ENCODE measurements around the gene POP4.

DNA sequence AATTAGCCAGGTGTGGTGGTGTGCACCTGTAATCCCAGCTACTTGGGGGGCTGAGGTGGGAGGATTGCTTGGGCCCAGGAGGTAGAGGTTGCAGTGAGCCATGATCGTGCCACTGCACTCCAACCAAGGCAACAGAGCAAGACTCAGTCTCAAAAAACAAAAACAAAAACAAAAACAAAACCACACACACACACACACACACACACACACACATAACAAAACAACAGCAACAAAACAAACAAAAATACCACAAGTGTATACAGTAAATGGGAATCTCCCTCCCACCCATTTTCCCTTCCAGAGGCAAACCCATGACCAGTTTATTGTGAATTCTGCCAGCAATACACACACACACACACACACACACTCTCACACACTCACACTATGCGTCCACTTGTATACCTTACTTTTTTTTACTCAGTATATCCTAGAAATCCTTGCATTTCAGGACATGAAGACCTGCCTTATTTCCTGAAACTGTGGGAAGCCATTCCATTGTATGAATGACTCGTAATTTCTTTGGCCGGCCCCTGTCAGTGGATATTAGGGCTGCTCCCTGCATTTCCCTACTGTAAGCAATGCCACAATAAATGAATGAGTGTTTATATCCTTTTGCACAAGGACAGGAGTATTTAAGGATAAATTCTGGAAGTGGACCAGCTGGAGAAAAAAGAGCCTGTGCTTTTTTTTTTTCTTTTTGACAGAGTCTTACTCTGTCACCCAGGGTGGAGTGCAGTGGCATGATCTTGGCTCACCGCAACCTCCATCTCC is 52.3 kb downstream of the POP4 start:
- TF ChIP-seq EP300 (IDR thresholded peaks at IDR 0.05) (no peak), POLR2AphosphoS5 (IDR thresholded peaks at IDR 0.05) (no peak), POLR2A (IDR thresholded peaks at IDR 0.05) (no peak)
- TF ChIP-seq, protein P1, sequence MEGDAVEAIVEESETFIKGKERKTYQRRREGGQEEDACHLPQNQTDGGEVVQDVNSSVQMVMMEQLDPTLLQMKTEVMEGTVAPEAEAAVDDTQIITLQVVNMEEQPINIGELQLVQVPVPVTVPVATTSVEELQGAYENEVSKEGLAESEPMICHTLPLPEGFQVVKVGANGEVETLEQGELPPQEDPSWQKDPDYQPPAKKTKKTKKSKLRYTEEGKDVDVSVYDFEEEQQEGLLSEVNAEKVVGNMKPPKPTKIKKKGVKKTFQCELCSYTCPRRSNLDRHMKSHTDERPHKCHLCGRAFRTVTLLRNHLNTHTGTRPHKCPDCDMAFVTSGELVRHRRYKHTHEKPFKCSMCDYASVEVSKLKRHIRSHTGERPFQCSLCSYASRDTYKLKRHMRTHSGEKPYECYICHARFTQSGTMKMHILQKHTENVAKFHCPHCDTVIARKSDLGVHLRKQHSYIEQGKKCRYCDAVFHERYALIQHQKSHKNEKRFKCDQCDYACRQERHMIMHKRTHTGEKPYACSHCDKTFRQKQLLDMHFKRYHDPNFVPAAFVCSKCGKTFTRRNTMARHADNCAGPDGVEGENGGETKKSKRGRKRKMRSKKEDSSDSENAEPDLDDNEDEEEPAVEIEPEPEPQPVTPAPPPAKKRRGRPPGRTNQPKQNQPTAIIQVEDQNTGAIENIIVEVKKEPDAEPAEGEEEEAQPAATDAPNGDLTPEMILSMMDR (IDR thresholded peaks at IDR 0.05): no peak

Measured in stomach (tissue), 4 donors.